Measurements from ENCODE around the gene PSAP.
"Not testable (repeated sequence)": the region's sequence is repeated elsewhere in the genome, so short reads cannot be mapped to it uniquely, and the experiment has no call there.

PSAP gene

GRCh38 chr10:71874680-71875354 is 23.8 kb upstream of the PSAP start:
- not testable (repeated sequence) for DNase-seq

GRCh38 chr10:71873582-71874211 is 22.6 kb upstream of the PSAP start:
- DNase-seq, result no peak

GRCh38 chr10:71869601-71870000 is 18.6 kb upstream of the PSAP start:
- not testable (repeated sequence) for DNase-seq

GRCh38 chr10:71868192-71868697 is 17.2 kb upstream of the PSAP start:
- DNase-seq, result peak in 1 of 58 donors; percentile 61

- no peak for DNase-seq
These were observed 14.6 kb upstream of the PSAP start for GRCh38 chr10:71865561-71866041.

- no peak for DNase-seq
These were observed 13.9 kb upstream of the PSAP start for GRCh38 chr10:71864911-71865361.

- no peak for DNase-seq
These were observed 12.2 kb upstream of the PSAP start for GRCh38 chr10:71863203-71863602.

- DNase-seq, result peak in 56 of 58 donors; percentile 35 to 98 (median 87)
These were observed 9.4 kb upstream of the PSAP start for GRCh38 chr10:71860243-71861029.

- DNase-seq, result peak in 1 of 58 donors; percentile 26
These were observed 7.2 kb upstream of the PSAP start for GRCh38 chr10:71857934-71858890.

GRCh38 chr10:71856619-71857018 is 5.6 kb upstream of the PSAP start:
- no peak for DNase-seq

- peak in 15 of 58 donors; percentile 19 to 63 (median 37) for DNase-seq
These were observed 3.0 kb upstream of the PSAP start for GRCh38 chr10:71854031-71854430.

- peak in 20 of 58 donors; percentile 14 to 58 (median 30) for DNase-seq
These were observed 1.4 kb upstream of the PSAP start for GRCh38 chr10:71852355-71852937.

- not testable (repeated sequence) for DNase-seq
These were observed 529 bp upstream of the PSAP start for GRCh38 chr10:71851465-71852095.

GRCh38 chr10:71850021-71850742 is 869 bp downstream of the PSAP start:
- no peak for DNase-seq

- no peak for DNase-seq
These were observed 1.6 kb downstream of the PSAP start for GRCh38 chr10:71849461-71849908.

- DNase-seq, result no peak
These were observed 2.5 kb downstream of the PSAP start for GRCh38 chr10:71848325-71849275.

GRCh38 chr10:71847418-71847817 is 3.6 kb downstream of the PSAP start:
- no peak for DNase-seq

GRCh38 chr10:71846816-71847215 is 4.2 kb downstream of the PSAP start:
- DNase-seq, result no peak

Measured in anterior cingulate cortex (tissue), 58 donors.